Endothelial cell of umbilical vein (primary cell): Measurements from ENCODE around the gene DGUOK. TPM values are rescaled to one million over a fixed set of nuclear protein-coding genes. Genes with fewer than 3 reads are reported as not detected.

Experiments
- BruUV-seq: library from RNA; stranded (reverse); fragments of 400-500 nt; replicated peaks from 2 replicates; lab custom pipeline; 2021; lab: Mats Ljungman, UMichigan
- CTCF ChIA-PET: fragments of 300-600, 350-600 bp; sonication (Branson Sonifier 250); formaldehyde crosslinking; loops from one replicate; lab custom pipeline; 2021; ENCODE audit warnings: antibody characterized with exemption, inconsistent platforms; lab: Charles Lee
- POLR2A ChIA-PET: fragments of 300-600, 350-600 bp; sonication (Branson Sonifier 250); formaldehyde crosslinking; loops from one replicate; lab custom pipeline; 2021; ENCODE audit warnings: antibody characterized with exemption, inconsistent platforms; lab: Charles Lee
- DNase-seq: peaks from one replicate; pipeline ENCODE4 v3.0.0-alpha.2; 2011; ENCODE audit warnings: low read depth, low spot score
- FAIRE-seq: peaks from 2 replicates; lab custom pipeline; 2011; peaks lifted over from hg19 to GRCh38; lab: Jason Lieb, UNC
- H2AFZ ChIP-seq: 2 replicates; pipeline ENCODE4 v1.6.0; 2012; ENCODE audit warnings: low read depth, low read length, control low read depth, inconsistent platforms
- H3K27ac ChIP-seq: 2 replicates; pipeline ENCODE4 v1.5.1; 2011; ENCODE audit warnings: low read depth, mild to moderate bottlenecking, control low read depth, low read length, moderate library complexity; ENCODE audit not compliant: insufficient read depth
- H3K27me3 ChIP-seq, 2 experiments: 2 replicates each; pipeline versions ENCODE4 v1.6.0 to v1.6.1; 2011; ENCODE audit warnings: low read length in 2 of 2, mixed read lengths in 1 of 2; ENCODE audit not compliant: control insufficient read depth in 2 of 2, insufficient read depth in 2 of 2
- H3K36me3 ChIP-seq, 2 experiments: 2 replicates in 1 of 2; 3 replicates in 1 of 2; pipeline ENCODE4 v1.5.1; 2011; ENCODE audit warnings: low read length in 2 of 2, mild to moderate bottlenecking in 1 of 2, moderate library complexity in 1 of 2; ENCODE audit not compliant: control insufficient read depth in 2 of 2, insufficient read depth in 2 of 2; ENCODE audit errors: extremely low read depth in 1 of 2
- H3K4me1 ChIP-seq: 3 replicates; pipeline ENCODE4 v1.5.1; 2011; ENCODE audit warnings: mild to moderate bottlenecking, low read length; ENCODE audit not compliant: control insufficient read depth, insufficient read depth; ENCODE audit errors: extremely low read depth
- H3K4me2 ChIP-seq: 2 replicates; pipeline ENCODE4 v1.6.1; 2011; ENCODE audit warnings: low read length, control low read depth, mixed read lengths; ENCODE audit not compliant: insufficient read depth
- H3K4me3 ChIP-seq, 3 experiments: fragments of 200-600 bp in 1 of 3; sonication (generic), shearing (Covaris generic) in 1 of 3; replicated peaks in 1 of 3; 2 replicates each; pipeline ENCODE4 v1.5.1; 2011 to 2016; ENCODE audit warnings: control low read depth in 3 of 3, low read length in 3 of 3, mild to moderate bottlenecking in 2 of 3, inconsistent platforms in 1 of 3, low read depth in 1 of 3, moderate library complexity in 1 of 3; ENCODE audit not compliant: insufficient read depth in 1 of 3
- H3K79me2 ChIP-seq: 2 replicates; pipeline ENCODE4 v1.6.0; 2012; ENCODE audit warnings: low read length, inconsistent platforms; ENCODE audit not compliant: control insufficient read depth, insufficient read depth
- H3K9ac ChIP-seq: replicated peaks from 2 replicates; pipeline ENCODE3; 2011; ENCODE audit warnings: low read length, control low read depth; ENCODE audit not compliant: insufficient read depth; ENCODE audit errors: extremely low read depth
- H3K9me1 ChIP-seq: replicated peaks from 3 replicates; pipeline ENCODE4 v1.6.0; 2011; ENCODE audit warnings: mild to moderate bottlenecking, low read length; ENCODE audit not compliant: control insufficient read depth, insufficient read depth; ENCODE audit errors: extremely low read depth
- H3K9me3 ChIP-seq: replicated peaks from 2 replicates; pipeline ENCODE4 v1.5.1; 2012; ENCODE audit warnings: low read length, inconsistent platforms; ENCODE audit not compliant: control insufficient read depth, insufficient read depth
- H4K20me1 ChIP-seq: replicated peaks from 2 replicates; pipeline ENCODE3; 2011; ENCODE audit warnings: mild to moderate bottlenecking, low read length; ENCODE audit not compliant: control insufficient read depth, insufficient read depth; ENCODE audit errors: extremely low read depth
- EZH2 ChIP-seq: IDR thresholded peaks from 2 replicates; pipeline ENCODE4 v1.6.1; 2012; ENCODE audit warnings: borderline replicate concordance, low read depth, mild to moderate bottlenecking, moderate library complexity, low read length, inconsistent platforms; ENCODE audit not compliant: severe bottlenecking
- GATA2 ChIP-seq: IDR thresholded peaks from 2 replicates; pipeline ENCODE4 v1.7.0; 2011; ENCODE audit warnings: low read depth, mild to moderate bottlenecking, moderate library complexity, mixed read lengths, low read length; ENCODE audit not compliant: insufficient read length, insufficient read depth
- POLR2AphosphoS5 ChIP-seq: IDR thresholded peaks from 2 replicates; pipeline ENCODE4 v1.6.1; 2012; ENCODE audit warnings: low read depth, mild to moderate bottlenecking, control low read depth, low read length, moderate library complexity; ENCODE audit not compliant: insufficient read depth
- dilution Hi-C: fragments of 300-500 bp; cut with MboI; formaldehyde crosslinking; loops from one replicate; pipeline ENCODE4 v1.15.0; 2019; ENCODE audit warnings: low sequenced_read_pairs; ENCODE audit not compliant: extremely low pct_ligation_motif_present
- intact Hi-C: fragments of 100-400 bp; cut with micrococcal nuclease; formaldehyde crosslinking; loops from one replicate; pipeline ENCODE4 v1.10.0; 2022
- polyA plus RNA-seq, 4 experiments: library from polyadenylated mRNA; depleted of rRNA in 3 of 4; stranded (reverse) in 3 of 4; unstranded in 1 of 4; fragments of >200 nt; gene quantifications; 2 replicates each; pipeline versions ENCODE4 v1.2.1 to v1.2.3, GENCODE V29; 2011 to 2012; ENCODE audit warnings: missing spikeins in 1 of 4
- total RNA-seq: library from RNA; stranded (reverse); gene quantifications from 2 replicates; pipeline ENCODE4 v1.2.3, GENCODE V29; 2021
- TF ChIP-seq, protein P1 (sequence below), 2 donors: IDR thresholded peaks; 1 replicate in 1 of 2; 2 replicates in 1 of 2; pipeline ENCODE4 v1.5.1; 2011; ENCODE audit warnings: low read length in 2 of 2, mild to moderate bottlenecking in 2 of 2, moderate library complexity in 2 of 2, control low read depth in 1 of 2, inconsistent platforms in 1 of 2, low read depth in 1 of 2; ENCODE audit not compliant: insufficient read depth in 1 of 2; ENCODE audit errors: extremely low read depth in 1 of 2

The DGUOK gene
- total and polyA plus RNA-seq, 2 donors (not counting 3 experiments of a cell fraction or from before 2014, with no cell fraction given), result 51.8 to 77.5 TPM

DNA sequence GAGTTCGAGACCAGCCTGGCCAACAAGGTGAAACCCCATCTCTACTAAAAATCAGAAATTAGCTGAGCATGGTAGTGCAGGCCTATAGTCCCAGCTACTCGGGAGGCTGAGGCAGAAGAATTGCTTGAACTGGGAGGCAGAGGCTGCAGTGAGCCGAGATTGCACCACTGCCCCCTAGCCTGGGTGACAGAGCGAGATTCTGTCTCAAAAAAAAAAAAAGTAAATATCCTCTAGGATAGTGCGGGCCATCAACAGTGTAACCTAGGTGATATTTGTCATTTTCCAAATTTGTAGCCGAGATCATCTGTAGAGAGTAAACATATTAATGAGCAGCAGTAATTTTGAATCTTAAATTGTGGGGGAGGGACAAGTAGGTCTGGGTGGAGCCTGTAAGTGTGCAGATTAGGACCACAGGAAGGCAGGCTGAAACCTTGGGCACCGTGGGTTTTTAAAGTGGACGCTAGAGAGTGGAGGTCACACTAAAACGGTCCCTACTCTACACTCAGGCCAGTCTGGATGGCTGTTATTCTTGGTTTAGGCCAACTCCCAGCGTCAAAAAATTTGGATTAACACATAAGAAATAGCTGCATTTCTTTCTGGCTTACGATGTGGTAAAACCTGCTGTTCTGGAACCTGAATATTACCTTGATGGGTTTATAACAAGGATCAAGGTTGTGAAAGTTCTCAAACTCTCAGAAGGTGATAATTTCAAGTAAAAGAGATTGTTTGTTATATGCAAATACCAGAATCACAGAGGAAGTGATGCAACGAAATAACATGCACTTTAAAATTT, 35.3 kb downstream of the DGUOK start:
- H3K27ac ChIP-seq, result no peak overlapping the region
- TSS peak; percentile 12 for BruUV-seq
- no peak overlapping the region for H2AFZ ChIP-seq
- H4K20me1 ChIP-seq, result no peaks in the 10 kb centered on the region
- H3K9me3 ChIP-seq, result no peaks in the 10 kb centered on the region
- H3K4me2 ChIP-seq, result no peak overlapping the region
- peaks cover 2 to 3% of the 10 kb centered on the region in 2 experiments for H3K36me3 ChIP-seq
- no peak overlapping the region for H3K4me3 ChIP-seq
- no peak for TF ChIP-seq EZH2
- TF ChIP-seq POLR2AphosphoS5, result no peak
- TF ChIP-seq GATA2, result no peak
- TF ChIP-seq, protein P1, sequence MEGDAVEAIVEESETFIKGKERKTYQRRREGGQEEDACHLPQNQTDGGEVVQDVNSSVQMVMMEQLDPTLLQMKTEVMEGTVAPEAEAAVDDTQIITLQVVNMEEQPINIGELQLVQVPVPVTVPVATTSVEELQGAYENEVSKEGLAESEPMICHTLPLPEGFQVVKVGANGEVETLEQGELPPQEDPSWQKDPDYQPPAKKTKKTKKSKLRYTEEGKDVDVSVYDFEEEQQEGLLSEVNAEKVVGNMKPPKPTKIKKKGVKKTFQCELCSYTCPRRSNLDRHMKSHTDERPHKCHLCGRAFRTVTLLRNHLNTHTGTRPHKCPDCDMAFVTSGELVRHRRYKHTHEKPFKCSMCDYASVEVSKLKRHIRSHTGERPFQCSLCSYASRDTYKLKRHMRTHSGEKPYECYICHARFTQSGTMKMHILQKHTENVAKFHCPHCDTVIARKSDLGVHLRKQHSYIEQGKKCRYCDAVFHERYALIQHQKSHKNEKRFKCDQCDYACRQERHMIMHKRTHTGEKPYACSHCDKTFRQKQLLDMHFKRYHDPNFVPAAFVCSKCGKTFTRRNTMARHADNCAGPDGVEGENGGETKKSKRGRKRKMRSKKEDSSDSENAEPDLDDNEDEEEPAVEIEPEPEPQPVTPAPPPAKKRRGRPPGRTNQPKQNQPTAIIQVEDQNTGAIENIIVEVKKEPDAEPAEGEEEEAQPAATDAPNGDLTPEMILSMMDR (IDR thresholded peaks at IDR 0.05; ENCODE audit: extremely low read depth in 1 of 2, insufficient read depth in 1 of 2, low read depth in 1 of 2, low read length in 2 of 2), result no peak
- ChIA-PET POLR2A (no interaction called here), CTCF (interaction anchor here (1.7 kb wide), 1 partner anchor 8 kb away, joined by 5 read pairs; no protein-coding TSS in a partner anchor)
- DNase-seq (no peak), FAIRE-seq (no peak)
- H3K27me3 ChIP-seq, result no peaks in the 10 kb centered on the region
- dilution Hi-C loops, result no loop called here
- intact Hi-C loops, result no loop called here
- no peaks in the 10 kb centered on the region for H3K9me1 ChIP-seq
- H3K4me1 ChIP-seq, result no peaks in the 10 kb centered on the region
- no peak overlapping the region for H3K9ac ChIP-seq
- no peaks in the 10 kb centered on the region for H3K79me2 ChIP-seq
